ENCODE measurements around the gene GPS1. TPM values are rescaled to one million over a fixed set of nuclear protein-coding genes. Genes with fewer than 3 reads are reported as not detected.

Gene GPS1
- total and polyA plus RNA-seq, 9 of the 15 experiments (the other 6 are each of a cell fraction or from before 2014, with no cell fraction given), result 3.1 to 167 (median 69.9) TPM

DNA sequence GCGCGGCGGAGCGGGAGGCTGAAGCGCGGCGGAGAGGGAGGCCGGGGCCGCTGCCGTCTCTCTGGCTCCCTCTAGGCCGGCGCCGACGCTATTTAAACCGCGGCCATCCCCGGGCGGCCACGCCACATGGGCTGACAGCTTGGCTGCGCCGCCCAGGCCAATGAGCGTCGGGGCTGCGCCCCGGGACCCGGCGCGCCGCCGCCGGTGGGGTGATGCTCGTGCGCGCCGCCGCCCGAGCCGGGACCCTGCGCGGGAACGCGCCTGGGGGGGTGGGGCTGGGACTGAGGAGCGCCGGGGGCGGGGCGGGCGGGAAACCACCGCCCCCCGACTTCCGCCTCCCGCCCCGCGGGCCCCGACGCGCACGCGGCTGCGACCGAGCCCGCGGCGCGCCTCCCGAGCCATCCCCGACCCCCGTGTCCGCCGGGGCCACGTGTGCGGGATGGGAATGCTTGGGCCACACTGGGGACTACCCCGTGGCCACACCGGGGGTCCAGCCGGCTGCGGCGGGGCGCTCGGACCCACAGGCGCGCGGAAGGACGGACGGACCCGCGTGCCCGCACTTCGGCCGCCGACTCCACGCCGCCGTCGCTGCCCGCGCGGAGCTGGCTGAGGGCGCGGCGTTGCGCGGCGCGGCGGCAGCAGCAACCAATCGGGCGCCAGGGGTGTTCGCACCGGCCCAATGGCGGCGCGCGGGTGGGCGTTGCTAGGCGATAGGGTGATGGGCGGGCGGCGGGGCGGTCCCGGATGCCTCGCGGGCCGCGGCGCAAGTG is 46.7 kb downstream of the GPS1 start, which contains the start of gene FASN (continued):
- TF ChIP-seq ZNF121 (CRISPR knock-in tag; conservative IDR thresholded peaks at IDR 0.05) (no peak), MAZ (CRISPR knock-in tag; conservative IDR thresholded peaks at IDR 0.05 in 1 of 2, IDR thresholded peaks at IDR 0.05 in 1 of 2) (peak; percentile 26 to 53; a peak in 2 of 4 replicates), U2AF1 (optimal IDR thresholded peaks at IDR 0.05; ENCODE audit: low read depth, low read length) (peak; percentile 31), ZNF232 (CRISPR knock-in tag; IDR thresholded peaks at IDR 0.05) (no peak), ZNF431 (CRISPR knock-in tag; IDR thresholded peaks at IDR 0.05) (no peak; the same call in 1 of the 2 replicates)
- TF ChIP-seq, protein P1, sequence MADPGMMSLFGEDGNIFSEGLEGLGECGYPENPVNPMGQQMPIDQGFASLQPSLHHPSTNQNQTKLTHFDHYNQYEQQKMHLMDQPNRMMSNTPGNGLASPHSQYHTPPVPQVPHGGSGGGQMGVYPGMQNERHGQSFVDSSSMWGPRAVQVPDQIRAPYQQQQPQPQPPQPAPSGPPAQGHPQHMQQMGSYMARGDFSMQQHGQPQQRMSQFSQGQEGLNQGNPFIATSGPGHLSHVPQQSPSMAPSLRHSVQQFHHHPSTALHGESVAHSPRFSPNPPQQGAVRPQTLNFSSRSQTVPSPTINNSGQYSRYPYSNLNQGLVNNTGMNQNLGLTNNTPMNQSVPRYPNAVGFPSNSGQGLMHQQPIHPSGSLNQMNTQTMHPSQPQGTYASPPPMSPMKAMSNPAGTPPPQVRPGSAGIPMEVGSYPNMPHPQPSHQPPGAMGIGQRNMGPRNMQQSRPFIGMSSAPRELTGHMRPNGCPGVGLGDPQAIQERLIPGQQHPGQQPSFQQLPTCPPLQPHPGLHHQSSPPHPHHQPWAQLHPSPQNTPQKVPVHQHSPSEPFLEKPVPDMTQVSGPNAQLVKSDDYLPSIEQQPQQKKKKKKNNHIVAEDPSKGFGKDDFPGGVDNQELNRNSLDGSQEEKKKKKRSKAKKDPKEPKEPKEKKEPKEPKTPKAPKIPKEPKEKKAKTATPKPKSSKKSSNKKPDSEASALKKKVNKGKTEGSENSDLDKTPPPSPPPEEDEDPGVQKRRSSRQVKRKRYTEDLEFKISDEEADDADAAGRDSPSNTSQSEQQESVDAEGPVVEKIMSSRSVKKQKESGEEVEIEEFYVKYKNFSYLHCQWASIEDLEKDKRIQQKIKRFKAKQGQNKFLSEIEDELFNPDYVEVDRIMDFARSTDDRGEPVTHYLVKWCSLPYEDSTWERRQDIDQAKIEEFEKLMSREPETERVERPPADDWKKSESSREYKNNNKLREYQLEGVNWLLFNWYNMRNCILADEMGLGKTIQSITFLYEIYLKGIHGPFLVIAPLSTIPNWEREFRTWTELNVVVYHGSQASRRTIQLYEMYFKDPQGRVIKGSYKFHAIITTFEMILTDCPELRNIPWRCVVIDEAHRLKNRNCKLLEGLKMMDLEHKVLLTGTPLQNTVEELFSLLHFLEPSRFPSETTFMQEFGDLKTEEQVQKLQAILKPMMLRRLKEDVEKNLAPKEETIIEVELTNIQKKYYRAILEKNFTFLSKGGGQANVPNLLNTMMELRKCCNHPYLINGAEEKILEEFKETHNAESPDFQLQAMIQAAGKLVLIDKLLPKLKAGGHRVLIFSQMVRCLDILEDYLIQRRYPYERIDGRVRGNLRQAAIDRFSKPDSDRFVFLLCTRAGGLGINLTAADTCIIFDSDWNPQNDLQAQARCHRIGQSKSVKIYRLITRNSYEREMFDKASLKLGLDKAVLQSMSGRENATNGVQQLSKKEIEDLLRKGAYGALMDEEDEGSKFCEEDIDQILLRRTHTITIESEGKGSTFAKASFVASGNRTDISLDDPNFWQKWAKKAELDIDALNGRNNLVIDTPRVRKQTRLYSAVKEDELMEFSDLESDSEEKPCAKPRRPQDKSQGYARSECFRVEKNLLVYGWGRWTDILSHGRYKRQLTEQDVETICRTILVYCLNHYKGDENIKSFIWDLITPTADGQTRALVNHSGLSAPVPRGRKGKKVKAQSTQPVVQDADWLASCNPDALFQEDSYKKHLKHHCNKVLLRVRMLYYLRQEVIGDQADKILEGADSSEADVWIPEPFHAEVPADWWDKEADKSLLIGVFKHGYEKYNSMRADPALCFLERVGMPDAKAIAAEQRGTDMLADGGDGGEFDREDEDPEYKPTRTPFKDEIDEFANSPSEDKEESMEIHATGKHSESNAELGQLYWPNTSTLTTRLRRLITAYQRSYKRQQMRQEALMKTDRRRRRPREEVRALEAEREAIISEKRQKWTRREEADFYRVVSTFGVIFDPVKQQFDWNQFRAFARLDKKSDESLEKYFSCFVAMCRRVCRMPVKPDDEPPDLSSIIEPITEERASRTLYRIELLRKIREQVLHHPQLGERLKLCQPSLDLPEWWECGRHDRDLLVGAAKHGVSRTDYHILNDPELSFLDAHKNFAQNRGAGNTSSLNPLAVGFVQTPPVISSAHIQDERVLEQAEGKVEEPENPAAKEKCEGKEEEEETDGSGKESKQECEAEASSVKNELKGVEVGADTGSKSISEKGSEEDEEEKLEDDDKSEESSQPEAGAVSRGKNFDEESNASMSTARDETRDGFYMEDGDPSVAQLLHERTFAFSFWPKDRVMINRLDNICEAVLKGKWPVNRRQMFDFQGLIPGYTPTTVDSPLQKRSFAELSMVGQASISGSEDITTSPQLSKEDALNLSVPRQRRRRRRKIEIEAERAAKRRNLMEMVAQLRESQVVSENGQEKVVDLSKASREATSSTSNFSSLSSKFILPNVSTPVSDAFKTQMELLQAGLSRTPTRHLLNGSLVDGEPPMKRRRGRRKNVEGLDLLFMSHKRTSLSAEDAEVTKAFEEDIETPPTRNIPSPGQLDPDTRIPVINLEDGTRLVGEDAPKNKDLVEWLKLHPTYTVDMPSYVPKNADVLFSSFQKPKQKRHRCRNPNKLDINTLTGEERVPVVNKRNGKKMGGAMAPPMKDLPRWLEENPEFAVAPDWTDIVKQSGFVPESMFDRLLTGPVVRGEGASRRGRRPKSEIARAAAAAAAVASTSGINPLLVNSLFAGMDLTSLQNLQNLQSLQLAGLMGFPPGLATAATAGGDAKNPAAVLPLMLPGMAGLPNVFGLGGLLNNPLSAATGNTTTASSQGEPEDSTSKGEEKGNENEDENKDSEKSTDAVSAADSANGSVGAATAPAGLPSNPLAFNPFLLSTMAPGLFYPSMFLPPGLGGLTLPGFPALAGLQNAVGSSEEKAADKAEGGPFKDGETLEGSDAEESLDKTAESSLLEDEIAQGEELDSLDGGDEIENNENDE (IDR thresholded peaks at IDR 0.05; ENCODE audit: low read depth, low read length), result no peak
- TF ChIP-seq, protein P2, sequence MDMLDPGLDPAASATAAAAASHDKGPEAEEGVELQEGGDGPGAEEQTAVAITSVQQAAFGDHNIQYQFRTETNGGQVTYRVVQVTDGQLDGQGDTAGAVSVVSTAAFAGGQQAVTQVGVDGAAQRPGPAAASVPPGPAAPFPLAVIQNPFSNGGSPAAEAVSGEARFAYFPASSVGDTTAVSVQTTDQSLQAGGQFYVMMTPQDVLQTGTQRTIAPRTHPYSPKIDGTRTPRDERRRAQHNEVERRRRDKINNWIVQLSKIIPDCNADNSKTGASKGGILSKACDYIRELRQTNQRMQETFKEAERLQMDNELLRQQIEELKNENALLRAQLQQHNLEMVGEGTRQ (CRISPR knock-in tag; IDR thresholded peaks at IDR 0.05), result peak; percentile 13; the same call in 1 of the 2 replicates
- TF ChIP-seq, protein P3, sequence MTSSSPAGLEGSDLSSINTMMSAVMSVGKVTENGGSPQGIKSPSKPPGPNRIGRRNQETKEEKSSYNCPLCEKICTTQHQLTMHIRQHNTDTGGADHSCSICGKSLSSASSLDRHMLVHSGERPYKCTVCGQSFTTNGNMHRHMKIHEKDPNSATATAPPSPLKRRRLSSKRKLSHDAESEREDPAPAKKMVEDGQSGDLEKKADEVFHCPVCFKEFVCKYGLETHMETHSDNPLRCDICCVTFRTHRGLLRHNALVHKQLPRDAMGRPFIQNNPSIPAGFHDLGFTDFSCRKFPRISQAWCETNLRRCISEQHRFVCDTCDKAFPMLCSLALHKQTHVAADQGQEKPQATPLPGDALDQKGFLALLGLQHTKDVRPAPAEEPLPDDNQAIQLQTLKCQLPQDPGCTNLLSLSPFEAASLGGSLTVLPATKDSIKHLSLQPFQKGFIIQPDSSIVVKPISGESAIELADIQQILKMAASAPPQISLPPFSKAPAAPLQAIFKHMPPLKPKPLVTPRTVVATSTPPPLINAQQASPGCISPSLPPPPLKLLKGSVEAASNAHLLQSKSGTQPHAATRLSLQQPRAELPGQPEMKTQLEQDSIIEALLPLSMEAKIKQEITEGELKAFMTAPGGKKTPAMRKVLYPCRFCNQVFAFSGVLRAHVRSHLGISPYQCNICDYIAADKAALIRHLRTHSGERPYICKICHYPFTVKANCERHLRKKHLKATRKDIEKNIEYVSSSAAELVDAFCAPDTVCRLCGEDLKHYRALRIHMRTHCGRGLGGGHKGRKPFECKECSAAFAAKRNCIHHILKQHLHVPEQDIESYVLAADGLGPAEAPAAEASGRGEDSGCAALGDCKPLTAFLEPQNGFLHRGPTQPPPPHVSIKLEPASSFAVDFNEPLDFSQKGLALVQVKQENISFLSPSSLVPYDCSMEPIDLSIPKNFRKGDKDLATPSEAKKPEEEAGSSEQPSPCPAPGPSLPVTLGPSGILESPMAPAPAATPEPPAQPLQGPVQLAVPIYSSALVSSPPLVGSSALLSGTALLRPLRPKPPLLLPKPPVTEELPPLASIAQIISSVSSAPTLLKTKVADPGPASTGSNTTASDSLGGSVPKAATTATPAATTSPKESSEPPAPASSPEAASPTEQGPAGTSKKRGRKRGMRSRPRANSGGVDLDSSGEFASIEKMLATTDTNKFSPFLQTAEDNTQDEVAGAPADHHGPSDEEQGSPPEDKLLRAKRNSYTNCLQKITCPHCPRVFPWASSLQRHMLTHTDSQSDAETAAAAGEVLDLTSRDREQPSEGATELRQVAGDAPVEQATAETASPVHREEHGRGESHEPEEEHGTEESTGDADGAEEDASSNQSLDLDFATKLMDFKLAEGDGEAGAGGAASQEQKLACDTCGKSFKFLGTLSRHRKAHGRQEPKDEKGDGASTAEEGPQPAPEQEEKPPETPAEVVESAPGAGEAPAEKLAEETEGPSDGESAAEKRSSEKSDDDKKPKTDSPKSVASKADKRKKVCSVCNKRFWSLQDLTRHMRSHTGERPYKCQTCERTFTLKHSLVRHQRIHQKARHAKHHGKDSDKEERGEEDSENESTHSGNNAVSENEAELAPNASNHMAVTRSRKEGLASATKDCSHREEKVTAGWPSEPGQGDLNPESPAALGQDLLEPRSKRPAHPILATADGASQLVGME (CRISPR knock-in tag; IDR thresholded peaks at IDR 0.05), result peak; percentile 67; the same call in 1 of the 2 replicates

Data from K562 (cell line).